HG03280 (cell line): Measurements from ENCODE around the gene MYO5C.
A peak's percentile ranks its signal among the peaks of the same experiment; 100 is the strongest.

Source experiments
- ATAC-seq: cut with Tn5 transposase; IDR thresholded peaks from one replicate; pipeline ENCODE4 v1.9.1; 2021; ENCODE audit warnings: mild to moderate bottlenecking, moderate library complexity; ENCODE audit not compliant: unreplicated experiment

The MYO5C gene

GRCh38 chr15:52295421-52296001, at the start of gene MYO5C:
MYO5C (minus strand) TSS chr15:52295804; CDS start chr15:52295636, 168 bp downstream.
- no peak for ATAC-seq

- ATAC-seq, result no peak
These were observed 49.0 kb upstream of the MYO5C start for GRCh38 chr15:52344592-52344991.

GRCh38 chr15:52343831-52344230, 48.2 kb upstream of the MYO5C start:
- ATAC-seq, result no peak

- ATAC-seq, result no peak
These were observed 44.5 kb upstream of the MYO5C start for GRCh38 chr15:52340093-52340492.

GRCh38 chr15:52338891-52339290, 43.3 kb upstream of the MYO5C start:
- ATAC-seq, result no peak

- no peak for ATAC-seq
These were observed 42.5 kb upstream of the MYO5C start for GRCh38 chr15:52338058-52338457.

- ATAC-seq, result no peak
These were observed 41.7 kb upstream of the MYO5C start for GRCh38 chr15:52337198-52337853.

GRCh38 chr15:52336529-52336928, 40.9 kb upstream of the MYO5C start:
- no peak for ATAC-seq

- no peak for ATAC-seq
These were observed 39.0 kb upstream of the MYO5C start for GRCh38 chr15:52334491-52335160.

- peak; percentile 78 for ATAC-seq
These were observed 36.1 kb upstream of the MYO5C start for GRCh38 chr15:52331490-52332240.

GRCh38 chr15:52329987-52330386, 34.4 kb upstream of the MYO5C start:
- no peak for ATAC-seq

- ATAC-seq, result no peak
These were observed 33.5 kb upstream of the MYO5C start for GRCh38 chr15:52329150-52329549.

GRCh38 chr15:52328680-52329079, 33.1 kb upstream of the MYO5C start:
- no peak for ATAC-seq

- ATAC-seq, result no peak
These were observed 31.2 kb upstream of the MYO5C start for GRCh38 chr15:52326756-52327155.

- ATAC-seq, result no peak
These were observed 28.5 kb upstream of the MYO5C start for GRCh38 chr15:52324109-52324508.

- ATAC-seq, result no peak
These were observed 23.3 kb upstream of the MYO5C start for GRCh38 chr15:52318729-52319500.

GRCh38 chr15:52317688-52318087, 22.1 kb upstream of the MYO5C start:
- ATAC-seq, result no peak

GRCh38 chr15:52317022-52317421, 21.4 kb upstream of the MYO5C start:
- ATAC-seq, result no peak

- ATAC-seq, result no peak
These were observed 13.5 kb upstream of the MYO5C start for GRCh38 chr15:52309154-52309548.

- ATAC-seq, result no peak
These were observed 13.0 kb upstream of the MYO5C start for GRCh38 chr15:52308446-52309153.
